Measurements from ENCODE around the gene PAPSS2. TPM values are rescaled to one million over a fixed set of nuclear protein-coding genes. Genes with fewer than 3 reads are reported as not detected.

Gene PAPSS2
- total RNA-seq, 2 donors from 2014 or later, result 15.7 to 20.2 TPM

- H3K4me1 ChIP-seq (ENCODE audit: control insufficient read depth, insufficient read depth, low read length), result peaks cover 9% of the 10 kb centered on the region
- H3K9ac ChIP-seq (ENCODE audit: extremely low read depth, low read length, poor library complexity, severe bottlenecking), result no peak overlapping the region
- Mint-ChIP-seq H3K27me3 (ENCODE audit: insufficient read depth) (no peaks in the 10 kb centered on the region), H3K27ac (no peak overlapping the region), H3K9me3 (no peaks in the 10 kb centered on the region), H3K4me1 (peaks cover 9% of the 10 kb centered on the region), H3K4me3 (no peak overlapping the region), H3K36me3 (ENCODE audit: low read depth) (no peaks in the 10 kb centered on the region)
- no peak for DNase-seq
- 93 to 96% methylated on average over 2 of the region's 2 CpGs for WGBS, 2 experiments (ENCODE audit: insufficient coverage in 1 of 2, insufficient read length in 1 of 2)
- H3K36me3 ChIP-seq (ENCODE audit: control insufficient read depth, insufficient read depth, low read length), result no peaks in the 10 kb centered on the region
- peaks cover 10% of the 10 kb centered on the region for H3K9me3 ChIP-seq (ENCODE audit: control insufficient read depth, low read length)
- H3K4me3 ChIP-seq (ENCODE audit: low read length), result no peak overlapping the region
- H3K27me3 ChIP-seq (ENCODE audit: control insufficient read depth, insufficient read depth, low read length, poor library complexity, severe bottlenecking), result no peaks in the 10 kb centered on the region
- H3K27ac ChIP-seq (ENCODE audit: low read depth, low read length), result no peak overlapping the region
- TF ChIP-seq CTCF (conservative IDR thresholded peaks at IDR 0.05), result no peak
Measured at GRCh38 chr10:87646935-87647334, 12.7 kb upstream of the PAPSS2 start.

- Mint-ChIP-seq H3K27ac (no peak overlapping the region), H3K4me3 (no peak overlapping the region), H3K4me1 (peaks cover 16% of the 10 kb centered on the region), H3K27me3 (ENCODE audit: insufficient read depth) (no peaks in the 10 kb centered on the region), H3K9me3 (no peaks in the 10 kb centered on the region), H3K36me3 (ENCODE audit: low read depth) (no peaks in the 10 kb centered on the region)
- Histone ChIP-seq H3K4me1 (ENCODE audit: control insufficient read depth, insufficient read depth, low read length) (peaks cover 9% of the 10 kb centered on the region), H3K4me3 (ENCODE audit: low read length) (no peak overlapping the region), H3K27me3 (ENCODE audit: control insufficient read depth, insufficient read depth, low read length, poor library complexity, severe bottlenecking) (no peaks in the 10 kb centered on the region), H3K9ac (ENCODE audit: extremely low read depth, low read length, poor library complexity, severe bottlenecking) (no peak overlapping the region), H3K9me3 (ENCODE audit: control insufficient read depth, low read length) (peaks cover 4% of the 10 kb centered on the region), H3K27ac (ENCODE audit: low read depth, low read length) (no peak overlapping the region), H3K36me3 (ENCODE audit: control insufficient read depth, insufficient read depth, low read length) (no peaks in the 10 kb centered on the region)
- 96 to 100% methylated on average over 2 to 5 of the region's 5 CpGs for WGBS, 2 experiments (ENCODE audit: insufficient coverage in 1 of 2, insufficient read length in 1 of 2)
- no peak for TF ChIP-seq CTCF (conservative IDR thresholded peaks at IDR 0.05)
- DNase-seq, result no peak
Measured at GRCh38 chr10:87650838-87651589, 8.7 kb upstream of the PAPSS2 start.

- no peak for TF ChIP-seq CTCF (conservative IDR thresholded peaks at IDR 0.05)
- H3K9me3 Mint-ChIP-seq, result no peaks in the 10 kb centered on the region
- peak; percentile 60 for DNase-seq
- no peak overlapping the region for H3K4me3 Mint-ChIP-seq
- WGBS, 2 experiments (ENCODE audit: insufficient coverage in 1 of 2, insufficient read length in 1 of 2), result 36 to 38% methylated on average over 6 of the region's 6 CpGs
- Histone ChIP-seq H3K9ac (ENCODE audit: extremely low read depth, low read length, poor library complexity, severe bottlenecking) (no peak overlapping the region), H3K9me3 (ENCODE audit: control insufficient read depth, low read length) (no peaks in the 10 kb centered on the region), H3K36me3 (ENCODE audit: control insufficient read depth, insufficient read depth, low read length) (no peaks in the 10 kb centered on the region), H3K27ac (ENCODE audit: low read depth, low read length) (no peak overlapping the region), H3K4me3 (ENCODE audit: low read length) (no peak overlapping the region), H3K27me3 (ENCODE audit: control insufficient read depth, insufficient read depth, low read length, poor library complexity, severe bottlenecking) (no peaks in the 10 kb centered on the region), H3K4me1 (ENCODE audit: control insufficient read depth, insufficient read depth, low read length) (peaks cover 9% of the 10 kb centered on the region)
- H3K4me1 Mint-ChIP-seq, result peaks cover 22% of the 10 kb centered on the region
- no peaks in the 10 kb centered on the region for H3K27me3 Mint-ChIP-seq (ENCODE audit: insufficient read depth)
- H3K36me3 Mint-ChIP-seq (ENCODE audit: low read depth), result no peaks in the 10 kb centered on the region
- H3K27ac Mint-ChIP-seq, result peak overlapping the region; percentile 27
Measured at GRCh38 chr10:87651801-87652200, 7.9 kb upstream of the PAPSS2 start.

Measured in endodermal cell (in vitro differentiated cells).